Measurements from ENCODE around the gene ELF2.
"Not testable (repeated sequence)": the region's sequence is repeated elsewhere in the genome, so short reads cannot be mapped to it uniquely, and the experiment has no call there.

Gene ELF2

GRCh38 chr4:139188648-139189416 lies 11.8 kb upstream of the ELF2 start:
- DNase-seq (ENCODE audit: low read depth in 2 of 2): no peak

GRCh38 chr4:139184129-139184528 lies 7.1 kb upstream of the ELF2 start:
- DNase-seq (ENCODE audit: low read depth in 2 of 2): no peak

GRCh38 chr4:139177869-139178619 lies 1.0 kb upstream of the ELF2 start:
- peak; percentile 83 to 86 for DNase-seq (ENCODE audit: low read depth in 2 of 2)

GRCh38 chr4:139176302-139177048 lies 543 bp downstream of the ELF2 start:
- DNase-seq (ENCODE audit: low read depth in 2 of 2): peak; percentile 42 to 56

GRCh38 chr4:139175646-139176301 lies 1.2 kb downstream of the ELF2 start:
- no peak for DNase-seq (ENCODE audit: low read depth in 2 of 2)

GRCh38 chr4:139171876-139172691 lies 4.9 kb downstream of the ELF2 start:
- DNase-seq (ENCODE audit: low read depth in 2 of 2): no peak

- no peak for DNase-seq (ENCODE audit: low read depth in 2 of 2)
These were observed 6.1 kb downstream of the ELF2 start for GRCh38 chr4:139170932-139171331.

- DNase-seq (ENCODE audit: low read depth in 2 of 2): no peak
These were observed 9.1 kb downstream of the ELF2 start for GRCh38 chr4:139167774-139168444.

- DNase-seq (ENCODE audit: low read depth in 2 of 2): no peak
These were observed 12.3 kb downstream of the ELF2 start for GRCh38 chr4:139164731-139165130.

- DNase-seq (ENCODE audit: low read depth in 2 of 2): no peak
These were observed 13.2 kb downstream of the ELF2 start for GRCh38 chr4:139163806-139164206.

GRCh38 chr4:139157977-139158376 lies 19.0 kb downstream of the ELF2 start:
- not testable (repeated sequence) for DNase-seq (ENCODE audit: low read depth in 2 of 2)

- DNase-seq (ENCODE audit: low read depth in 2 of 2): no peak
These were observed 22.0 kb downstream of the ELF2 start for GRCh38 chr4:139154952-139155557.

- no peak for DNase-seq (ENCODE audit: low read depth in 2 of 2)
These were observed 22.5 kb downstream of the ELF2 start for GRCh38 chr4:139154538-139154937.

GRCh38 chr4:139154134-139154421 lies 22.9 kb downstream of the ELF2 start:
- no peak for DNase-seq (ENCODE audit: low read depth in 2 of 2)

GRCh38 chr4:139153411-139154133 lies 23.4 kb downstream of the ELF2 start:
- no peak for DNase-seq (ENCODE audit: low read depth in 2 of 2)

GRCh38 chr4:139152249-139152648 lies 24.8 kb downstream of the ELF2 start:
- no peak for DNase-seq (ENCODE audit: low read depth in 2 of 2)

- no peak for DNase-seq (ENCODE audit: low read depth in 2 of 2)
These were observed 29.9 kb downstream of the ELF2 start for GRCh38 chr4:139146926-139147629.

- DNase-seq (ENCODE audit: low read depth in 2 of 2): no peak
These were observed 31.5 kb downstream of the ELF2 start for GRCh38 chr4:139145552-139145932.
